Bronchial epithelial cell (primary cell): Measurements from ENCODE around the gene CUBN. TPM values are rescaled to one million over a fixed set of nuclear protein-coding genes. Genes with fewer than 3 reads are reported as not detected.

Experiments used
- DNase-seq: peaks from one replicate; pipeline ENCODE4 v3.0.0-alpha.2; 2010; ENCODE audit warnings: low read depth
- FAIRE-seq: peaks from 2 replicates; lab custom pipeline; 2011; peaks lifted over from hg19 to GRCh38; lab: Jason Lieb, UNC
- H3K27me3 ChIP-seq: 2 replicates; pipeline ENCODE4 v1.5.1; 2011; ENCODE audit warnings: low read length; ENCODE audit not compliant: control insufficient read depth, insufficient read depth
- H3K36me3 ChIP-seq: 2 replicates; pipeline ENCODE4 v1.5.1; 2011; ENCODE audit warnings: low read length; ENCODE audit not compliant: control insufficient read depth, insufficient read depth
- H3K4me3 ChIP-seq: 2 replicates; pipeline ENCODE4 v1.5.1; 2011; ENCODE audit warnings: mild to moderate bottlenecking, low read depth, low read length, control low read depth
- total RNA-seq: library from RNA; depleted of rRNA; stranded (reverse); fragments of >200 nt; gene quantifications from 2 replicates; pipeline ENCODE4 v1.2.1, GENCODE V29; 2014
- TF ChIP-seq, protein P1 (sequence below): IDR thresholded peaks from 2 replicates; pipeline ENCODE4 v1.5.1; 2011; ENCODE audit warnings: mild to moderate bottlenecking, moderate library complexity, low read length, control low read depth, inconsistent platforms; ENCODE audit not compliant: insufficient read depth, severe bottlenecking

The CUBN gene
- total RNA-seq, 1 donor from 2014 or later: 0.53 TPM

DNA sequence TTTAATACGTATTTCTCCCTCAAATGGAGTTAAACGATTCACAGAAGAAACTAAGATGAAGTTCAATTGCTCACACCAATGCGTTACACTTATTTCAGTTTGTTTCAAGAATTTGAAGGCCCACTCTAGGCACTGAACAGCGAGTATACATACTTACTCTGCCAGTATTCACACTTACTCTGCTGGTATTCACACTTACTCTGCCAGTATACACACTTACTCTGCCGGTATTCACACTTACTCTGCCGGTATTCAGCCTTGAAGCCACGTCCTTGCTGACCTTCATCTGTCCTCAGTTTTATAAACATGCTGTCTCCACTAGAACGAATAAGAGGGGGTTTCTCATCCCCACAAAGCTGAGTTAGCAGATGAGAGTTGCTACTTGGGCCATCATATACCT is 86.0 kb downstream of the CUBN start:
- H3K4me3 ChIP-seq: no peak overlapping the region

DNA sequence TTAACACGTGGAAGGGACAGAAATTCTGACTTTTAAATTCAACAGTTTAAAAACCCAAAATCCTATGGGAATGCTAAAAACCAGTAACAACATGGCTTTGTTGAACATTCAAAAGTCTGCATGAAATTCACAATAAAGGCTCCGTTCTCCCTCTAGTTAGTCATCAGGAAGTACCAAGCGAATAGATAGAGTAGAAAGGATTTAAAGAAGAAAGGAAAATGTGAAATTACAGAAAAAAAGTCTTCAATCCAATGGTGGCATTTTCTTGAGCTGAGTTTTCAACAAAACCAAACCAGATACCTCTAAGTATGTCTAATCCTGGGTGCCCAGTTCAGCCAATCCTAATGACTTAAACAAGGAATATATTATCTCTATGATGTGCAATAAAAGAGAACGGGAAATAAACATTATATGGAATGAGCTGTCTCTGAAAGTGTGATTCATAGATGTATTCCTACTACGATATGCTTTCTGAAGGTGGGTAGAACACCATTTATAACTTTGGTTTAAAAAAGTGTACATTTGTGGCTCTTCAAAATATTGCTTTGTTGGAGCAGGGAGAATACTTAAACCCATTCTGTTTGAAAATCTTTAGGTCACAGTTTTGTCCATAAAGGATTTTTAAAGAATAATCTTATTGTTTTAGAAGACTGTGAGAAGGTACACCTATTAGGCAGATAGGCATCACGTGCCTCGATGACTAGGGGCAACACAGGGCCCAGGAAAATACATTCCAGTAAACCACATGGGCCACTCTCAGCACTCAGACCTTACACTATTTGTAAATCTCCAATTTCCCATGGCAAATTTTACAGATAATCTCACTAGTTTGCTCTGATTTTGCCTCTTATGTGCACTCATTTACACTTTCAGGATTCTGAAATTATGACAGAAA is 87.7 kb downstream of the CUBN start:
- no peak overlapping the region for H3K4me3 ChIP-seq
- H3K27me3 ChIP-seq: no peaks in the 10 kb centered on the region
- TF ChIP-seq, protein P1, sequence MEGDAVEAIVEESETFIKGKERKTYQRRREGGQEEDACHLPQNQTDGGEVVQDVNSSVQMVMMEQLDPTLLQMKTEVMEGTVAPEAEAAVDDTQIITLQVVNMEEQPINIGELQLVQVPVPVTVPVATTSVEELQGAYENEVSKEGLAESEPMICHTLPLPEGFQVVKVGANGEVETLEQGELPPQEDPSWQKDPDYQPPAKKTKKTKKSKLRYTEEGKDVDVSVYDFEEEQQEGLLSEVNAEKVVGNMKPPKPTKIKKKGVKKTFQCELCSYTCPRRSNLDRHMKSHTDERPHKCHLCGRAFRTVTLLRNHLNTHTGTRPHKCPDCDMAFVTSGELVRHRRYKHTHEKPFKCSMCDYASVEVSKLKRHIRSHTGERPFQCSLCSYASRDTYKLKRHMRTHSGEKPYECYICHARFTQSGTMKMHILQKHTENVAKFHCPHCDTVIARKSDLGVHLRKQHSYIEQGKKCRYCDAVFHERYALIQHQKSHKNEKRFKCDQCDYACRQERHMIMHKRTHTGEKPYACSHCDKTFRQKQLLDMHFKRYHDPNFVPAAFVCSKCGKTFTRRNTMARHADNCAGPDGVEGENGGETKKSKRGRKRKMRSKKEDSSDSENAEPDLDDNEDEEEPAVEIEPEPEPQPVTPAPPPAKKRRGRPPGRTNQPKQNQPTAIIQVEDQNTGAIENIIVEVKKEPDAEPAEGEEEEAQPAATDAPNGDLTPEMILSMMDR: no peak
- no peak for FAIRE-seq
- no peaks in the 10 kb centered on the region for H3K36me3 ChIP-seq
- no peak for DNase-seq

More for the DNA sequence above, 86.0 kb downstream of the CUBN start:
- Histone ChIP-seq H3K36me3 (no peaks in the 10 kb centered on the region), H3K27me3 (no peaks in the 10 kb centered on the region)
- FAIRE-seq: no peak
- no peak for DNase-seq
- TF ChIP-seq, protein P1: no peak

DNA sequence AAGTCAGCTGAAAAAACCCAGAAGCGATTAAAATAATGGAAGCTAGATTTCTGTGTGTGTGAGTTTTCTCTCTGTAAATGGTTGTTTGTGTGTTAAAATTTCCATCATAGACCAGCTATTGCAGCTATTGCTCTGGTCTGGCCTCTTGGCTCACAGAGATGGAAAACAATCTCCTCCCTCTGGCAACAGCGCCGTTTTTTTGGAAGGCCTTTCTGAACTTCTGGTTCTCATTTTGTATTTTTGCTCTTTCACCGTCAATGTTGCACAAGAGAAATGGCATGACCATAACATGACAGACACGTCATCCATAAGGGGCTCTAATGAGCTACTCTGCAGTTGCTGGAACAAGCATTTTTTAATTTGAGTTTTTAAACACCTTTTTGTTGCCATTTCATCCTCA is 91.0 kb downstream of the CUBN start:
- no peak for DNase-seq
- H3K27me3 ChIP-seq: no peaks in the 10 kb centered on the region
- TF ChIP-seq, protein P1: no peak
- no peaks in the 10 kb centered on the region for H3K36me3 ChIP-seq
- H3K4me3 ChIP-seq: no peak overlapping the region
- no peak for FAIRE-seq

DNA sequence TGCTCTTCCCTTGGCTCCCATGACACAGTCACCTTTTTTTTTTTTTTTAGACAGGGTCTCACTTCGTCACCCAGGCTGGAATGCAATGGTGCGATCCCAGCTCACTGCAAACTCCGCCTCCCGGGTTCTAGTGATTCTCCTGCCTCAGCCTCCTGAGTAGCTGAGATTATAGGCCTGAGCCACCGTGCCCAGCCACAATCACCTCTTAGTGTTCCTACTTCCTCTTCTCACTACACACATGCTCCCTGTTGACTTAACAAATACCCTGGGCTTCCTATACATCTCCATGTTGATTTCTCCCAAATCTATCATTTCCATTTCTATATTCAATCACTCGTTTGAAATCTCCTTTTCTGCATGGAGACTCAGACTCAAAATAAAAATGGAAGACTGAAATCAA is 91.7 kb downstream of the CUBN start:
- no peaks in the 10 kb centered on the region for H3K27me3 ChIP-seq
- DNase-seq: no peak
- no peak for FAIRE-seq
- H3K4me3 ChIP-seq: no peak overlapping the region
- H3K36me3 ChIP-seq: no peaks in the 10 kb centered on the region
- TF ChIP-seq, protein P1: no peak

DNA sequence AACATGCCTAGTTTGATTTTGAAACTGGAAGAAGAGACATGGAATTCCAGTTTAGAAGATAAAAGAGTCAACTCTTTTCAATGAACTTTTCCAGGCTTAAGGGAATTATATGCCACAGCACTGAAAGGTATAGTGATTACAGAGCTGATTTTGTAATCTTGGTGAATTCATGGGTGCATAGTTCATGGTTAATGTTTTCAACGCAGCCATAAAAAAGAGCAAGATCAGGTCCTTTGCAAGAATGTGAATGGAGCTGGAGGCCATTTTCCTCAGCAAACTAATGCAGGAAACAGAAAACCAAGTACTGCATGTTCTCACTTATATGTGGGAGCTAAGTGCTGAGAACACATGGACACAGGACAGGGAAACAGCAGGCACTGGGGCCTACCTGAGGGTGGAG is 94.2 kb downstream of the CUBN start:
- no peak for FAIRE-seq
- Histone ChIP-seq H3K27me3 (no peaks in the 10 kb centered on the region), H3K4me3 (no peak overlapping the region), H3K36me3 (no peaks in the 10 kb centered on the region)
- DNase-seq: no peak
- TF ChIP-seq, protein P1: no peak
